ENCODE measurements around the gene CDH1. TPM values are rescaled to one million over a fixed set of nuclear protein-coding genes. Genes with fewer than 3 reads are reported as not detected.
A peak's percentile ranks its signal among the peaks of the same experiment; 100 is the strongest.

The CDH1 gene
- total and polyA plus RNA-seq, 4 experiments from 2014 or later: 0.17 to 0.55 (median 0.20) TPM; not detected in 1

GRCh38 chr16:68772871-68773270, 35.8 kb downstream of the CDH1 start:
- Mint-ChIP-seq H3K36me3 (no peaks in the 10 kb centered on the region), H3K27me3 (peaks cover 4 to 5% of the 10 kb centered on the region in 2 donors), H3K9me3 (no peaks in the 10 kb centered on the region), H3K4me3 (no peak overlapping the region), H3K4me1 (peaks cover 3 to 7% (median 6%) of the 10 kb centered on the region in 4 donors), H3K27ac (no peak overlapping the region)
- no peaks in the 10 kb centered on the region for H3K9me3 ChIP-seq (ENCODE audit: control insufficient read depth in 1 of 2, low read length in 2 of 2)
- CTCF ChIA-PET (ENCODE audit: partially characterized antibody): no interaction called here
- no peaks in the 10 kb centered on the region for H3K4me1 ChIP-seq (ENCODE audit: insufficient read depth, low read length)
- no peak overlapping the region for H3K27ac ChIP-seq (ENCODE audit: low read depth, low read length)
- no peaks in the 10 kb centered on the region for H3K36me3 ChIP-seq (ENCODE audit: insufficient read depth, low read length)
- POLR2A ChIA-PET (ENCODE audit: partially characterized antibody): no interaction called here
- DNase-seq: no peak
- no peaks in the 10 kb centered on the region for H3K27me3 ChIP-seq (ENCODE audit: insufficient read depth, low read length)
- intact Hi-C loops (cut with micrococcal nuclease): no loop called here
- H3K4me3 ChIP-seq (ENCODE audit: low read length in 2 of 2): no peak overlapping the region

GRCh38 chr16:68774982-68775634, 38.0 kb downstream of the CDH1 start:
- no peak for DNase-seq
- H3K27me3 Mint-ChIP-seq: peaks cover 4 to 5% of the 10 kb centered on the region in 2 donors
- Histone ChIP-seq H3K9me3 (ENCODE audit: control insufficient read depth in 1 of 2, low read length in 2 of 2) (no peaks in the 10 kb centered on the region), H3K4me1 (ENCODE audit: insufficient read depth, low read length) (no peaks in the 10 kb centered on the region), H3K4me3 (ENCODE audit: low read length in 2 of 2) (no peak overlapping the region), H3K36me3 (ENCODE audit: insufficient read depth, low read length) (no peaks in the 10 kb centered on the region), H3K27me3 (ENCODE audit: insufficient read depth, low read length) (no peaks in the 10 kb centered on the region), H3K27ac (ENCODE audit: low read depth, low read length) (no peak overlapping the region)
- H3K4me3 Mint-ChIP-seq: peak overlapping the region in 1 of 8 donors; percentile 13
- H3K27ac Mint-ChIP-seq: no peak overlapping the region
- H3K36me3 Mint-ChIP-seq: no peaks in the 10 kb centered on the region
- peaks cover 3 to 7% (median 6%) of the 10 kb centered on the region in 4 donors for H3K4me1 Mint-ChIP-seq
- intact Hi-C loops (cut with micrococcal nuclease): no loop called here
- H3K9me3 Mint-ChIP-seq: no peaks in the 10 kb centered on the region
- POLR2A ChIA-PET (ENCODE audit: partially characterized antibody): no interaction called here
- CTCF ChIA-PET (ENCODE audit: partially characterized antibody): interaction anchor here (1.3 kb wide), 1 partner anchor 19 kb away, joined by 3 read pairs; no protein-coding TSS in a partner anchor

GRCh38 chr16:68776821-68777485, 39.9 kb downstream of the CDH1 start:
- H3K9me3 Mint-ChIP-seq: no peaks in the 10 kb centered on the region
- H3K36me3 Mint-ChIP-seq: no peaks in the 10 kb centered on the region
- ChIA-PET POLR2A (ENCODE audit: partially characterized antibody) (no interaction called here), CTCF (ENCODE audit: partially characterized antibody) (interaction anchor here (0.6 to 1.3 kb wide), 2 partner anchors 21 to 1876 kb away, joined by 3 read pairs; no protein-coding TSS in a partner anchor)
- H3K27me3 ChIP-seq (ENCODE audit: insufficient read depth, low read length): no peaks in the 10 kb centered on the region
- no peak overlapping the region for H3K27ac ChIP-seq (ENCODE audit: low read depth, low read length)
- peaks cover 3 to 7% (median 6%) of the 10 kb centered on the region in 4 donors for H3K4me1 Mint-ChIP-seq
- H3K36me3 ChIP-seq (ENCODE audit: insufficient read depth, low read length): no peaks in the 10 kb centered on the region
- H3K4me1 ChIP-seq (ENCODE audit: insufficient read depth, low read length): no peaks in the 10 kb centered on the region
- peaks cover 1 to 4% of the 10 kb centered on the region in 2 donors for H3K27me3 Mint-ChIP-seq
- H3K27ac Mint-ChIP-seq: peak overlapping the region in 1 of 7 donors; percentile 65
- H3K9me3 ChIP-seq (ENCODE audit: control insufficient read depth in 1 of 2, low read length in 2 of 2): no peaks in the 10 kb centered on the region
- no peak overlapping the region for H3K4me3 ChIP-seq (ENCODE audit: low read length in 2 of 2)
- no peak for DNase-seq
- intact Hi-C loops (cut with micrococcal nuclease): no loop called here
- H3K4me3 Mint-ChIP-seq: no peak overlapping the region

GRCh38 chr16:68778551-68779231, 41.6 kb downstream of the CDH1 start:
- H3K27ac Mint-ChIP-seq: no peak overlapping the region
- intact Hi-C loops (cut with micrococcal nuclease): no loop called here
- H3K27me3 ChIP-seq (ENCODE audit: insufficient read depth, low read length): no peaks in the 10 kb centered on the region
- no peaks in the 10 kb centered on the region for H3K4me1 ChIP-seq (ENCODE audit: insufficient read depth, low read length)
- H3K27ac ChIP-seq (ENCODE audit: low read depth, low read length): no peak overlapping the region
- H3K27me3 Mint-ChIP-seq: peaks cover 2 to 3% of the 10 kb centered on the region in 2 donors
- CTCF ChIA-PET (ENCODE audit: partially characterized antibody): no interaction called here
- DNase-seq: no peak
- no peaks in the 10 kb centered on the region for H3K9me3 ChIP-seq (ENCODE audit: control insufficient read depth in 1 of 2, low read length in 2 of 2)
- no peaks in the 10 kb centered on the region for H3K36me3 ChIP-seq (ENCODE audit: insufficient read depth, low read length)
- peak overlapping the region in 1 of 8 donors; percentile 21 for H3K4me3 Mint-ChIP-seq
- no peaks in the 10 kb centered on the region for H3K36me3 Mint-ChIP-seq
- H3K4me1 Mint-ChIP-seq: peaks cover 6 to 9% (median 7%) of the 10 kb centered on the region in 4 donors
- H3K9me3 Mint-ChIP-seq: no peaks in the 10 kb centered on the region
- H3K4me3 ChIP-seq (ENCODE audit: low read length in 2 of 2): no peak overlapping the region
- POLR2A ChIA-PET (ENCODE audit: partially characterized antibody): no interaction called here

GRCh38 chr16:68779891-68780290, 42.8 kb downstream of the CDH1 start:
- H3K9me3 ChIP-seq (ENCODE audit: control insufficient read depth in 1 of 2, low read length in 2 of 2): no peaks in the 10 kb centered on the region
- no peaks in the 10 kb centered on the region for H3K4me1 ChIP-seq (ENCODE audit: insufficient read depth, low read length)
- H3K4me3 ChIP-seq (ENCODE audit: low read length in 2 of 2): no peak overlapping the region
- Mint-ChIP-seq H3K4me1 (peaks cover 6 to 9% (median 7%) of the 10 kb centered on the region in 4 donors), H3K27me3 (peaks cover 2 to 3% of the 10 kb centered on the region in 2 donors), H3K4me3 (no peak overlapping the region), H3K27ac (peak overlapping the region in 2 of 7 donors; percentile 25 to 49), H3K36me3 (no peaks in the 10 kb centered on the region), H3K9me3 (no peaks in the 10 kb centered on the region)
- H3K27me3 ChIP-seq (ENCODE audit: insufficient read depth, low read length): no peaks in the 10 kb centered on the region
- DNase-seq: no peak
- H3K27ac ChIP-seq (ENCODE audit: low read depth, low read length): no peak overlapping the region
- intact Hi-C loops (cut with micrococcal nuclease): no loop called here
- no peaks in the 10 kb centered on the region for H3K36me3 ChIP-seq (ENCODE audit: insufficient read depth, low read length)
- POLR2A ChIA-PET (ENCODE audit: partially characterized antibody): no interaction called here
- CTCF ChIA-PET (ENCODE audit: partially characterized antibody): no interaction called here

- no peak for DNase-seq
- Mint-ChIP-seq H3K36me3 (no peaks in the 10 kb centered on the region), H3K4me3 (no peak overlapping the region), H3K9me3 (no peaks in the 10 kb centered on the region), H3K4me1 (peaks cover 3 to 8% (median 4%) of the 10 kb centered on the region in 4 donors), H3K27ac (no peak overlapping the region), H3K27me3 (peaks cover 2 to 3% of the 10 kb centered on the region in 2 donors)
- ChIA-PET POLR2A (ENCODE audit: partially characterized antibody) (no interaction called here), CTCF (ENCODE audit: partially characterized antibody) (no interaction called here)
- H3K27me3 ChIP-seq (ENCODE audit: insufficient read depth, low read length): no peaks in the 10 kb centered on the region
- no peaks in the 10 kb centered on the region for H3K36me3 ChIP-seq (ENCODE audit: insufficient read depth, low read length)
- intact Hi-C loops (cut with micrococcal nuclease): no loop called here
- no peak overlapping the region for H3K27ac ChIP-seq (ENCODE audit: low read depth, low read length)
- H3K4me3 ChIP-seq (ENCODE audit: low read length in 2 of 2): no peak overlapping the region
- H3K4me1 ChIP-seq (ENCODE audit: insufficient read depth, low read length): no peaks in the 10 kb centered on the region
- no peaks in the 10 kb centered on the region for H3K9me3 ChIP-seq (ENCODE audit: control insufficient read depth in 1 of 2, low read length in 2 of 2)
Measured at GRCh38 chr16:68781784-68782183, 44.7 kb downstream of the CDH1 start.
